ENCODE results near the gene ARMC5. TPM values are rescaled to one million over a fixed set of nuclear protein-coding genes. Genes with fewer than 3 reads are reported as not detected.
A peak's percentile ranks its signal among the peaks of the same experiment; 100 is the strongest.

Gene ARMC5
- polyA plus RNA-seq, 1 of the 3 experiments (the other 2 are of a cell fraction): 8.9 TPM

GRCh38 chr16:31461201-31461920, 2.1 kb downstream of the ARMC5 start:
- H3K9ac ChIP-seq: no peak overlapping the region
- no peak overlapping the region for H3K4me3 ChIP-seq (ENCODE audit: low read depth in 2 of 2, low read length in 1 of 2)
- no peak overlapping the region for H2AFZ ChIP-seq (ENCODE audit: low read depth)
- peaks cover 20% of the 10 kb centered on the region for H4K20me1 ChIP-seq (ENCODE audit: insufficient read depth)
- H3K79me2 ChIP-seq (ENCODE audit: insufficient read depth): peaks cover 29% of the 10 kb centered on the region
- peaks cover 8% of the 10 kb centered on the region for H3F3A ChIP-seq (replicated peaks; ENCODE audit: insufficient read depth)
- ChIA-PET POLR2A (interaction anchor here (0.8 to 3.3 kb wide), 9 partner anchors 10 to 412 kb away, joined by 3 to 14 read pairs (median 7); partner anchors contain the start of genes FUS, RUSF1, TGFB1I1 and ZNF267), CTCF (interaction anchor here (0.8 to 8.0 kb wide), 18 partner anchors 9 to 659 kb away, joined by 3 to 80 read pairs (median 6); partner anchors contain the start of genes RUSF1, SLC5A2, TGFB1I1 and ZNF843)
- no peaks in the 10 kb centered on the region for H3K27me3 ChIP-seq (ENCODE audit: insufficient read depth)
- WGBS (ENCODE audit: low lambda C conversion rate): 80% methylated on average over 10 of the region's 10 CpGs
- H3K9me3 ChIP-seq: no peaks in the 10 kb centered on the region
- peaks cover 19 to 21% of the 10 kb centered on the region in 2 experiments; a peak in 2 of 4 replicates for H3K4me1 ChIP-seq (ENCODE audit: control insufficient read depth in 1 of 2, insufficient read depth in 2 of 2, low read depth in 1 of 2, low read length in 1 of 2)
- peak overlapping the region; percentile 83; the same call in 1 of the 2 replicates for H3K4me2 ChIP-seq
- H3K27ac ChIP-seq (ENCODE audit: low read depth in 2 of 2, low read length in 1 of 2): peak overlapping the region; percentile 23 to 96; a peak in 1 of 4 replicates
- no peaks in the 10 kb centered on the region for H3K9me2 ChIP-seq
- TF ChIP-seq FOXJ3 (CRISPR knock-in tag; IDR thresholded peaks at IDR 0.05) (no peak), RCOR1 (IDR thresholded peaks at IDR 0.05; ENCODE audit: low read length) (no peak), CTCF (IDR thresholded peaks at IDR 0.05) (no peak), RAD21 (IDR thresholded peaks at IDR 0.05; ENCODE audit: low read length) (no peak), RFX5 (IDR thresholded peaks at IDR 0.05; ENCODE audit: low read length) (no peak), MXI1 (IDR thresholded peaks at IDR 0.05; ENCODE audit: low read depth, low read length) (no peak), CHD2 (IDR thresholded peaks at IDR 0.05; ENCODE audit: low read length, partially characterized antibody) (no peak), TAF1 (IDR thresholded peaks at IDR 0.05; ENCODE audit: borderline replicate concordance, low read depth, low read length) (no peak), EP300 (IDR thresholded peaks at IDR 0.05; ENCODE audit: borderline replicate concordance in 1 of 2, low read depth in 1 of 2, low read length in 1 of 2) (no peak)
- DNase-seq: no peak
- H3K36me3 ChIP-seq (replicated peaks in 1 of 2; ENCODE audit: control insufficient read depth in 1 of 2, insufficient read depth in 2 of 2, low read length in 1 of 2): peaks cover 5 to 23% of the 10 kb centered on the region in 2 experiments

DNA sequence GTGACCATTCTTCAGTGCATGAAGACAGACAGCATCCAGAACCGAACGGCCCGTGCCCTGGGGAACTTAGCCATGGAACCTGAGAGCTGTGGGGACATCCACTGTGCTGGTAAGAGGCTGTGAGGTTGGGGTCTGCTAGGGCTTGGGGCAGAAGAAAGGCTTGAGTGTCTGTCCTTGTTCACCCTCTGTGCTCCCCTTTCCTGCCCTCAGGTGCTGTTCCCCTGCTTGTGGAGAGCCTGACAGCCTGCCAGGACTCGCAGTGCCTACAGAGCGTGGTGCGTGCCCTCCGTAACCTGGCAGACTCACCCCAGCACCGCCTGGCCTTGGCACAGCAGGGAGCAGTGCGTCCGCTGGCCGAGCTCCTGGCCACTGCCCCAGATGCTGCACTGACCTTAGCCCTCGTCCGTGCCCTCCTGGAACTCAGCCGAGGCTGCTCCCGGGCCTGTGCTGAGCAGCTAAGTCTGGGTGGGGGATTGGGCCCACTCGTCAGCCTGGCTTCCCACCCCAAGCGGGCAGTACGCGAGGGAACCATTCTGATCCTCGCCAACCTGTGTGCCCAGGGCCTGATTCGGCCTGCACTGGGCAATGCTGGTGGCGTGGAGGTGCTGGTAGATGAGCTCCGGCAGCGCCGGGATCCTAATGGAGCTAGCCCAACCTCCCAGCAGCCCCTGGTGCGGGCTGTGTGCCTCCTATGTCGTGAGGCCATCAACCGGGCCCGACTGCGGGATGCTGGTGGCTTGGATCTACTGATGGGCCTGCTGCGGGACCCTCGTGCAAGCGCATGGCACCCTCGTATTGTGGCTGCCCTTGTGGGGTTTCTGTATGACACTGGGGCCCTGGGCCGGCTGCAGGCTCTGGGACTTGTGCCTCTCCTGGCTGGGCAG, 2.9 kb downstream of the ARMC5 start:
- H3K4me3 ChIP-seq (ENCODE audit: low read depth in 2 of 2, low read length in 1 of 2): no peak overlapping the region
- no peak overlapping the region for H3K9ac ChIP-seq
- peaks cover 21% of the 10 kb centered on the region for H3K79me2 ChIP-seq (ENCODE audit: insufficient read depth)
- H4K20me1 ChIP-seq (ENCODE audit: insufficient read depth): peaks cover 12% of the 10 kb centered on the region
- H3F3A ChIP-seq (replicated peaks; ENCODE audit: insufficient read depth): peaks cover 9% of the 10 kb centered on the region
- no peaks in the 10 kb centered on the region for H3K9me3 ChIP-seq
- no peak overlapping the region for H3K27ac ChIP-seq (ENCODE audit: low read depth in 2 of 2, low read length in 1 of 2)
- no peak overlapping the region for H3K4me2 ChIP-seq
- H3K36me3 ChIP-seq (replicated peaks in 1 of 2; ENCODE audit: control insufficient read depth in 1 of 2, insufficient read depth in 2 of 2, low read length in 1 of 2): peaks cover under 1 to 19% of the 10 kb centered on the region in 2 experiments
- CTCF ChIA-PET: interaction anchor here (1.0 to 8.0 kb wide), 4 partner anchors 8 to 34 kb away, joined by 3 to 80 read pairs (median 38); partner anchors contain the start of genes TGFB1I1 and ZNF843
- POLR2A ChIA-PET: no interaction called here
- no peaks in the 10 kb centered on the region for H3K27me3 ChIP-seq (ENCODE audit: insufficient read depth)
- peaks cover 12 to 13% of the 10 kb centered on the region in 2 experiments; a peak in 2 of 4 replicates for H3K4me1 ChIP-seq (ENCODE audit: control insufficient read depth in 1 of 2, insufficient read depth in 2 of 2, low read depth in 1 of 2, low read length in 1 of 2)
- no peak for DNase-seq
- no peaks in the 10 kb centered on the region for H3K9me2 ChIP-seq
- TF ChIP-seq JUND (IDR thresholded peaks at IDR 0.05) (no peak), CHD2 (IDR thresholded peaks at IDR 0.05; ENCODE audit: low read length, partially characterized antibody) (no peak), SMC3 (IDR thresholded peaks at IDR 0.05; ENCODE audit: low read depth, low read length) (no peak), FOXJ3 (CRISPR knock-in tag; IDR thresholded peaks at IDR 0.05) (no peak), ELF1 (IDR thresholded peaks at IDR 0.05) (no peak), RAD21 (IDR thresholded peaks at IDR 0.05; ENCODE audit: low read length) (no peak), EZH2phosphoT487 (IDR thresholded peaks at IDR 0.05; ENCODE audit: borderline replicate concordance, low read depth) (no peak), SIN3A (IDR thresholded peaks at IDR 0.05; ENCODE audit: borderline replicate concordance, low read depth, low read length) (no peak), TEAD4 (IDR thresholded peaks at IDR 0.05; ENCODE audit: borderline replicate concordance, insufficient read depth) (no peak)
- TF ChIP-seq, protein P1, sequence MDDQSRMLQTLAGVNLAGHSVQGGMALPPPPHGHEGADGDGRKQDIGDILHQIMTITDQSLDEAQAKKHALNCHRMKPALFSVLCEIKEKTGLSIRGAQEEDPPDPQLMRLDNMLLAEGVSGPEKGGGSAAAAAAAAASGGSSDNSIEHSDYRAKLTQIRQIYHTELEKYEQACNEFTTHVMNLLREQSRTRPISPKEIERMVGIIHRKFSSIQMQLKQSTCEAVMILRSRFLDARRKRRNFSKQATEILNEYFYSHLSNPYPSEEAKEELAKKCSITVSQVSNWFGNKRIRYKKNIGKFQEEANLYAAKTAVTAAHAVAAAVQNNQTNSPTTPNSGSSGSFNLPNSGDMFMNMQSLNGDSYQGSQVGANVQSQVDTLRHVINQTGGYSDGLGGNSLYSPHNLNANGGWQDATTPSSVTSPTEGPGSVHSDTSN (IDR thresholded peaks at IDR 0.05): no peak
- H2AFZ ChIP-seq (ENCODE audit: low read depth): no peak overlapping the region
- 89% methylated on average over 11 of the region's 35 CpGs for WGBS (ENCODE audit: low lambda C conversion rate)
